Loucy (cell line): ENCODE data around the gene OSBPL9.

Experiments
- EZH2phosphoT487 ChIP-seq: fragments of 200-600 bp; IDR thresholded peaks from 2 replicates; pipeline ENCODE4 v1.6.1; 2018; ENCODE audit warnings: antibody characterized with exemption, mild to moderate bottlenecking, moderate library complexity, borderline replicate concordance
- TF ChIP-seq, protein P1 (sequence below): fragments of 200-600 bp; sonication (generic); conservative IDR thresholded peaks from 2 replicates; pipeline ENCODE4 v1.5.1; 2014; ENCODE audit warnings: mild to moderate bottlenecking, antibody characterized with exemption, low read length

DNA sequence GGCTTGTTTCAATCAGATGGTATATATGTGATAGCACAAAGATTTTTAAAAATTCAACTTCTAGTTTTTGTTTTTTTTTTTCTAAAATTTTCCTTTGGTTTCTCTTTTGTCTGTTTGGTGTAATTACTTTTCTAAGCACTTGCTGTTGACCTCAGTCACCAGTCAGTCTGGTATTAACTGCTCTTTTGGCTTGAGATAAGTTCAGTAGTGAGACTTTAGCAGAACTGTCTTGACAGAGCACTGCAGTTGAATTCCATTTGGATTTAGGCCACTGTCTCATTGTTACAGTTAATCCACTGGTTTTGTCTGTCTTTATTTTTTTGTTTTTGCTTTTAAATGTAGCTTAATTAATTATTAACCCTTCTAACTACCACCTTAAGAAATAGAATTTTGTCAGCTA lies 36.2 kb downstream of the OSBPL9 start:
- TF ChIP-seq EZH2phosphoT487 = no peak
- TF ChIP-seq, protein P1, sequence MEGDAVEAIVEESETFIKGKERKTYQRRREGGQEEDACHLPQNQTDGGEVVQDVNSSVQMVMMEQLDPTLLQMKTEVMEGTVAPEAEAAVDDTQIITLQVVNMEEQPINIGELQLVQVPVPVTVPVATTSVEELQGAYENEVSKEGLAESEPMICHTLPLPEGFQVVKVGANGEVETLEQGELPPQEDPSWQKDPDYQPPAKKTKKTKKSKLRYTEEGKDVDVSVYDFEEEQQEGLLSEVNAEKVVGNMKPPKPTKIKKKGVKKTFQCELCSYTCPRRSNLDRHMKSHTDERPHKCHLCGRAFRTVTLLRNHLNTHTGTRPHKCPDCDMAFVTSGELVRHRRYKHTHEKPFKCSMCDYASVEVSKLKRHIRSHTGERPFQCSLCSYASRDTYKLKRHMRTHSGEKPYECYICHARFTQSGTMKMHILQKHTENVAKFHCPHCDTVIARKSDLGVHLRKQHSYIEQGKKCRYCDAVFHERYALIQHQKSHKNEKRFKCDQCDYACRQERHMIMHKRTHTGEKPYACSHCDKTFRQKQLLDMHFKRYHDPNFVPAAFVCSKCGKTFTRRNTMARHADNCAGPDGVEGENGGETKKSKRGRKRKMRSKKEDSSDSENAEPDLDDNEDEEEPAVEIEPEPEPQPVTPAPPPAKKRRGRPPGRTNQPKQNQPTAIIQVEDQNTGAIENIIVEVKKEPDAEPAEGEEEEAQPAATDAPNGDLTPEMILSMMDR = no peak
